GM23338 (cell line): ENCODE data around the gene HSD11B1L. TPM values are rescaled to one million over a fixed set of nuclear protein-coding genes. Genes with fewer than 3 reads are reported as not detected.
A peak's percentile ranks its signal among the peaks of the same experiment; 100 is the strongest.

Source experiments
- ATAC-seq: fragments of 200-7000 bp; cut with Tn5 transposase; 3 replicates; pipeline ENCODE4 v1.9.1; 2020
- DNase-seq: peaks from one replicate; pipeline ENCODE4 v3.0.0-alpha.2; 2015; ENCODE audit warnings: low spot score
- H2AFZ ChIP-seq: fragments of 200-600 bp; sonication (generic); 2 replicates; pipeline ENCODE4 v1.8.0; 2016; ENCODE audit warnings: antibody characterized with exemption, mild to moderate bottlenecking, moderate library complexity
- H3F3A ChIP-seq: fragments of 200-600 bp; sonication (generic); replicated peaks from 2 replicates; pipeline ENCODE4 v1.8.0; 2017; ENCODE audit warnings: antibody characterized with exemption, mixed run types, low read depth
- H3K27ac ChIP-seq: fragments of 200-600 bp; sonication (generic); 2 replicates; pipeline ENCODE4 v1.6.1; 2016; ENCODE audit warnings: low read depth
- H3K27me3 ChIP-seq: fragments of 200-600 bp; sonication (generic); 2 replicates; pipeline ENCODE4 v1.8.0; 2016; ENCODE audit warnings: mild to moderate bottlenecking, mixed run types, moderate library complexity; ENCODE audit not compliant: insufficient read depth
- H3K36me3 ChIP-seq: fragments of 200-600 bp; sonication (generic); 2 replicates; pipeline ENCODE4 v1.8.0; 2016; ENCODE audit warnings: mild to moderate bottlenecking; ENCODE audit not compliant: insufficient read depth
- H3K4me1 ChIP-seq: fragments of 200-600 bp; sonication (generic); 2 replicates; pipeline ENCODE4 v1.8.0; 2016; ENCODE audit warnings: mild to moderate bottlenecking, moderate library complexity; ENCODE audit not compliant: insufficient read depth
- H3K4me2 ChIP-seq: fragments of 200-600 bp; sonication (generic); 2 replicates; pipeline ENCODE4 v1.7.1; 2017; ENCODE audit warnings: mixed run types
- H3K4me3 ChIP-seq: fragments of 200-600 bp; sonication (generic); 2 replicates; pipeline ENCODE4 v1.6.1; 2016; ENCODE audit warnings: mixed run types
- H3K79me2 ChIP-seq: fragments of 200-600 bp; sonication (generic); replicated peaks from 2 replicates; pipeline ENCODE4 v1.8.0; 2017; ENCODE audit warnings: mild to moderate bottlenecking; ENCODE audit not compliant: insufficient read depth
- H3K9me2 ChIP-seq: fragments of 200-600 bp; sonication (generic); 2 replicates; pipeline ENCODE4 v1.8.0; 2017; ENCODE audit not compliant: insufficient read depth
- H4K20me1 ChIP-seq: fragments of 200-600 bp; sonication (generic); replicated peaks from 2 replicates; pipeline ENCODE4 v1.8.0; 2017; ENCODE audit warnings: mild to moderate bottlenecking; ENCODE audit not compliant: insufficient read depth
- H3K27ac Mint-ChIP-seq: 2 replicates; pipeline ENCODE4 v1.8.0; 2020; ENCODE audit warnings: inconsistent platforms, mild to moderate bottlenecking, moderate library complexity, mixed read lengths
- H3K27me3 Mint-ChIP-seq: 3 replicates; pipeline ENCODE4 v1.8.0; 2022; ENCODE audit warnings: low read depth, mild to moderate bottlenecking, moderate library complexity, mixed read lengths, inconsistent platforms; ENCODE audit not compliant: insufficient read depth, poor library complexity
- H3K36me3 Mint-ChIP-seq: 3 replicates; pipeline ENCODE4 v1.8.0; 2021; ENCODE audit warnings: low read depth, mild to moderate bottlenecking, inconsistent platforms, moderate library complexity, mixed read lengths
- H3K4me1 Mint-ChIP-seq: 3 replicates; pipeline ENCODE4 v1.8.0; 2020; ENCODE audit warnings: mild to moderate bottlenecking, inconsistent platforms, mixed read lengths
- H3K4me3 Mint-ChIP-seq: 3 replicates; pipeline ENCODE4 v1.8.0; 2021; ENCODE audit warnings: moderate library complexity, mild to moderate bottlenecking, inconsistent platforms, mixed read lengths
- H3K9me3 Mint-ChIP-seq: 3 replicates; pipeline ENCODE4 v1.8.0; 2020; ENCODE audit warnings: moderate library complexity, mild to moderate bottlenecking, inconsistent platforms, mixed read lengths
- CREB1 ChIP-seq: fragments of 250-450 bp; sonication (Bioruptor Pico); IDR thresholded peaks from 2 replicates; pipeline ENCODE4 v1.5.0; 2020; ENCODE audit warnings: low read depth, mild to moderate bottlenecking, moderate library complexity
- POLR2AphosphoS5 ChIP-seq: IDR thresholded peaks from 2 replicates; pipeline ENCODE4 v1.6.1; 2016; ENCODE audit warnings: antibody characterized with exemption, low read depth
- STAT1 ChIP-seq: IDR thresholded peaks from one replicate; pipeline ENCODE4 v1.6.1; 2016; ENCODE audit warnings: antibody characterized with exemption; ENCODE audit not compliant: unreplicated experiment
- ZNF114 ChIP-seq: fragments of 250-450 bp; sonication (Bioruptor Pico); IDR thresholded peaks from 2 replicates; pipeline ENCODE4 v1.5.0; 2020; ENCODE audit warnings: mild to moderate bottlenecking, moderate library complexity
- polyA plus RNA-seq: library from polyadenylated mRNA; unstranded; fragments of >200 nt; fragmentation: Nextera tagmentation; extraction: Ambion mirVana; gene quantifications from 2 replicates; pipeline ENCODE4 v1.2.1, GENCODE V29; 2016
- total RNA-seq: library from RNA; depleted of rRNA; stranded (reverse); fragments of >200 nt; shearing (Covaris generic); gene quantifications from 2 replicates; pipeline ENCODE4 v1.2.3, GENCODE V29; 2014
- TF ChIP-seq, protein P1 (sequence below), 2 experiments: fragments of 200-600 bp in 1 of 2; sonication (generic) in 1 of 2; conservative IDR thresholded peaks; 2 replicates each; pipeline versions ENCODE4 v1.5.1 to v1.6.1; 2016 to 2017; ENCODE audit warnings: antibody characterized with exemption in 2 of 2, low read depth in 2 of 2, mild to moderate bottlenecking in 2 of 2, moderate library complexity in 1 of 2
- TF ChIP-seq, protein P2 (sequence below): IDR thresholded peaks from one replicate; pipeline ENCODE4 v1.6.1; 2018; ENCODE audit warnings: antibody characterized with exemption; ENCODE audit not compliant: unreplicated experiment

Gene HSD11B1L
- total and polyA plus RNA-seq, 2 experiments from 2014 or later: 12.9 to 18.4 TPM

DNA sequence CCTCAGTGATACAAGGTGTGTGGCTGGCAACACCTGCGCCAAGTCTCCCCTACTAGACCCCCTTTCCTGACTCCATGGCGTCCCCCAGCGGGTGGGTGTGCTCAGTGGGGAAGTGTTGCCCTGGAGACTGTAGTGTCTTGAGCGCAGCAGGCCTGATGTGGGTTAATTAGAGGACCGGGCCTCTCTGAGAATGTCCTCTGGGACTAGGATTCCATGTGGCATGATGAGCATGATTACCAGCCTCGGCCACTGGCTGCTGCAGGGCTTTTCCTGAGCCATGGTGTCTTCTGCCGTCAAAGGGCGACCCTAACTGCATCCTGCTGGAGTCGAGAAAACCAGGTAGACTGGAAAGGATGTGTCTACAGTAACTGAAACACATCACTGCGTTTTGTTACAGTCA, 28.6 kb upstream of the HSD11B1L start:
- no peak overlapping the region for H3K27ac Mint-ChIP-seq
- no peak overlapping the region for H3K27ac ChIP-seq
- DNase-seq (no peak), ATAC-seq (no peak)
- H3K4me1 ChIP-seq: no peaks in the 10 kb centered on the region
- H3K27me3 Mint-ChIP-seq: peaks cover 2% of the 10 kb centered on the region
- H3K36me3 Mint-ChIP-seq: peaks cover 85% of the 10 kb centered on the region
- no peaks in the 10 kb centered on the region for H3K9me3 Mint-ChIP-seq
- H3K27me3 ChIP-seq: no peaks in the 10 kb centered on the region
- no peak overlapping the region for H3K4me2 ChIP-seq
- peaks cover 27% of the 10 kb centered on the region for H4K20me1 ChIP-seq
- TF ChIP-seq, protein P1, sequence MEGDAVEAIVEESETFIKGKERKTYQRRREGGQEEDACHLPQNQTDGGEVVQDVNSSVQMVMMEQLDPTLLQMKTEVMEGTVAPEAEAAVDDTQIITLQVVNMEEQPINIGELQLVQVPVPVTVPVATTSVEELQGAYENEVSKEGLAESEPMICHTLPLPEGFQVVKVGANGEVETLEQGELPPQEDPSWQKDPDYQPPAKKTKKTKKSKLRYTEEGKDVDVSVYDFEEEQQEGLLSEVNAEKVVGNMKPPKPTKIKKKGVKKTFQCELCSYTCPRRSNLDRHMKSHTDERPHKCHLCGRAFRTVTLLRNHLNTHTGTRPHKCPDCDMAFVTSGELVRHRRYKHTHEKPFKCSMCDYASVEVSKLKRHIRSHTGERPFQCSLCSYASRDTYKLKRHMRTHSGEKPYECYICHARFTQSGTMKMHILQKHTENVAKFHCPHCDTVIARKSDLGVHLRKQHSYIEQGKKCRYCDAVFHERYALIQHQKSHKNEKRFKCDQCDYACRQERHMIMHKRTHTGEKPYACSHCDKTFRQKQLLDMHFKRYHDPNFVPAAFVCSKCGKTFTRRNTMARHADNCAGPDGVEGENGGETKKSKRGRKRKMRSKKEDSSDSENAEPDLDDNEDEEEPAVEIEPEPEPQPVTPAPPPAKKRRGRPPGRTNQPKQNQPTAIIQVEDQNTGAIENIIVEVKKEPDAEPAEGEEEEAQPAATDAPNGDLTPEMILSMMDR (conservative IDR thresholded peaks at IDR 0.05; ENCODE audit: low read depth in 2 of 2): peak in 1 of 2 experiments; percentile 23; a peak in 2 of 4 replicates
- no peak for TF ChIP-seq STAT1
- H3F3A ChIP-seq: peaks cover 13% of the 10 kb centered on the region; the same call in 1 of the 2 replicates
- H3K9me2 ChIP-seq: no peaks in the 10 kb centered on the region
- no peak overlapping the region for H3K4me3 ChIP-seq
- H3K79me2 ChIP-seq: peaks cover 14% of the 10 kb centered on the region; the same call in 1 of the 2 replicates
- H3K36me3 ChIP-seq: peaks cover 49% of the 10 kb centered on the region
- no peak overlapping the region for H2AFZ ChIP-seq
- no peak overlapping the region for H3K4me3 Mint-ChIP-seq
- H3K4me1 Mint-ChIP-seq: no peaks in the 10 kb centered on the region

DNA sequence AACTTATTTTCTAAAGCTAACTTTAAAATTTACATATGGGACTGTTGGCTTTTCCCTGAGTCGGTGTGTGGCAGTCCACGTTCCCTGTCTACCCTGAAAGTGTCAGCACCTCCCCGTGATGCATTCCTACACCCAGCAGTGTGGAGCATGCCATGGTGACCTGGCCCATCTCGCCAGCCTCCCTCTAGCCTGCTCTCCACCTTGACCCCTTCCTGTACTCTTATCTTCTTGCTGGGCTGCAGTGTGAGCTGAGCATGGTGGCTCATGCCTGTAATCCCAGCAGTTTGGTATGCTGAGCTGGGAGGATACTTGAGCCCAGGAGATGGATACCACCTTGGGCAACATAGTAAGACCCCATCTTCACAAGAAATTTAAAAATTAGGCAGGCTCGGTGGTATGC, 25.9 kb upstream of the HSD11B1L start:
- Histone ChIP-seq H3K79me2 (peaks cover 7% of the 10 kb centered on the region; the same call in 1 of the 2 replicates), H2AFZ (no peak overlapping the region), H3K4me3 (no peak overlapping the region), H3K36me3 (peaks cover 50% of the 10 kb centered on the region), H3K27ac (no peak overlapping the region), H3K9me2 (no peaks in the 10 kb centered on the region), H4K20me1 (peaks cover 20% of the 10 kb centered on the region), H3K4me2 (no peak overlapping the region), H3F3A (peaks cover 17% of the 10 kb centered on the region; the same call in 1 of the 2 replicates), H3K4me1 (no peaks in the 10 kb centered on the region), H3K27me3 (no peaks in the 10 kb centered on the region)
- Mint-ChIP-seq H3K4me3 (no peak overlapping the region), H3K9me3 (no peaks in the 10 kb centered on the region), H3K4me1 (no peaks in the 10 kb centered on the region), H3K36me3 (peaks cover 91% of the 10 kb centered on the region), H3K27ac (no peak overlapping the region), H3K27me3 (peaks cover 5% of the 10 kb centered on the region)
- ATAC-seq (no peak), DNase-seq (no peak)
- TF ChIP-seq CREB1 (CRISPR knock-in tag): no peak
- no peak for TF ChIP-seq ZNF114 (CRISPR knock-in tag)
- TF ChIP-seq, protein P2, sequence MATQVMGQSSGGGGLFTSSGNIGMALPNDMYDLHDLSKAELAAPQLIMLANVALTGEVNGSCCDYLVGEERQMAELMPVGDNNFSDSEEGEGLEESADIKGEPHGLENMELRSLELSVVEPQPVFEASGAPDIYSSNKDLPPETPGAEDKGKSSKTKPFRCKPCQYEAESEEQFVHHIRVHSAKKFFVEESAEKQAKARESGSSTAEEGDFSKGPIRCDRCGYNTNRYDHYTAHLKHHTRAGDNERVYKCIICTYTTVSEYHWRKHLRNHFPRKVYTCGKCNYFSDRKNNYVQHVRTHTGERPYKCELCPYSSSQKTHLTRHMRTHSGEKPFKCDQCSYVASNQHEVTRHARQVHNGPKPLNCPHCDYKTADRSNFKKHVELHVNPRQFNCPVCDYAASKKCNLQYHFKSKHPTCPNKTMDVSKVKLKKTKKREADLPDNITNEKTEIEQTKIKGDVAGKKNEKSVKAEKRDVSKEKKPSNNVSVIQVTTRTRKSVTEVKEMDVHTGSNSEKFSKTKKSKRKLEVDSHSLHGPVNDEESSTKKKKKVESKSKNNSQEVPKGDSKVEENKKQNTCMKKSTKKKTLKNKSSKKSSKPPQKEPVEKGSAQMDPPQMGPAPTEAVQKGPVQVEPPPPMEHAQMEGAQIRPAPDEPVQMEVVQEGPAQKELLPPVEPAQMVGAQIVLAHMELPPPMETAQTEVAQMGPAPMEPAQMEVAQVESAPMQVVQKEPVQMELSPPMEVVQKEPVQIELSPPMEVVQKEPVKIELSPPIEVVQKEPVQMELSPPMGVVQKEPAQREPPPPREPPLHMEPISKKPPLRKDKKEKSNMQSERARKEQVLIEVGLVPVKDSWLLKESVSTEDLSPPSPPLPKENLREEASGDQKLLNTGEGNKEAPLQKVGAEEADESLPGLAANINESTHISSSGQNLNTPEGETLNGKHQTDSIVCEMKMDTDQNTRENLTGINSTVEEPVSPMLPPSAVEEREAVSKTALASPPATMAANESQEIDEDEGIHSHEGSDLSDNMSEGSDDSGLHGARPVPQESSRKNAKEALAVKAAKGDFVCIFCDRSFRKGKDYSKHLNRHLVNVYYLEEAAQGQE: no peak
- TF ChIP-seq STAT1: no peak
- no peak for TF ChIP-seq POLR2AphosphoS5
